HepG2 (cell line): Measurements from ENCODE around the gene MAPK1. TPM values are rescaled to one million over a fixed set of nuclear protein-coding genes. Genes with fewer than 3 reads are reported as not detected.

Experiments used
- CREM ChIP-seq, 2 experiments: sonication (generic) in 1 of 2; formaldehyde crosslinking in 1 of 2; IDR thresholded peaks; 2 replicates each; pipeline versions ENCODE4 v1.4.0 to v1.6.1; 2016 to 2020; ENCODE audit warnings: antibody characterized with exemption in 1 of 2, mild to moderate bottlenecking in 1 of 2, missing genetic modification reagents in 1 of 2
- HNF1A ChIP-seq, 2 experiments: sonication (generic) in 1 of 2; formaldehyde crosslinking in 1 of 2; IDR thresholded peaks; 2 replicates each; pipeline versions ENCODE4 v1.4.0 to v1.6.1; 2016 to 2020; ENCODE audit warnings: borderline replicate concordance in 1 of 2, low read depth in 1 of 2, mild to moderate bottlenecking in 1 of 2, missing genetic modification reagents in 1 of 2
- IRF2 ChIP-seq: IDR thresholded peaks from 2 replicates; pipeline ENCODE4 v1.6.1; 2018; ENCODE audit warnings: missing genetic modification reagents, missing compliant biosample characterization
- KDM6A ChIP-seq: IDR thresholded peaks from 2 replicates; pipeline ENCODE4 v1.6.1; 2016; ENCODE audit warnings: low read depth
- MEIS1 ChIP-seq: sonication (generic); formaldehyde crosslinking; IDR thresholded peaks from 2 replicates; pipeline ENCODE4 v1.9.0; 2021; ENCODE audit warnings: mild to moderate bottlenecking, missing genetic modification reagents, moderate library complexity, borderline replicate concordance
- SKI ChIP-seq: fragments of 450-650 bp; IDR thresholded peaks from one replicate; pipeline ENCODE4 v1.6.1; 2018; ENCODE audit warnings: mild to moderate bottlenecking; ENCODE audit not compliant: partially characterized antibody
- ZBTB3 ChIP-seq: sonication (generic); formaldehyde crosslinking; IDR thresholded peaks from 2 replicates; pipeline ENCODE4 v1.4.0; 2020; ENCODE audit warnings: low read depth, mild to moderate bottlenecking, moderate library complexity, missing genetic modification reagents, borderline replicate concordance
- ZBTB38 ChIP-seq: sonication (generic); formaldehyde crosslinking; IDR thresholded peaks from 2 replicates; pipeline ENCODE4 v1.5.1; 2020; ENCODE audit warnings: mild to moderate bottlenecking, missing genetic modification reagents
- ZNF350 ChIP-seq: sonication (generic); formaldehyde crosslinking; IDR thresholded peaks from 2 replicates; pipeline ENCODE4 v1.4.0; 2020; ENCODE audit warnings: mild to moderate bottlenecking, low read depth, missing genetic modification reagents, borderline replicate concordance
- ZNF512 ChIP-seq: sonication (generic); formaldehyde crosslinking; IDR thresholded peaks from 2 replicates; pipeline ENCODE4 v1.4.0; 2020; ENCODE audit warnings: mild to moderate bottlenecking, missing genetic modification reagents
- ZNF724P ChIP-seq: sonication (generic); formaldehyde crosslinking; IDR thresholded peaks from 2 replicates; pipeline ENCODE4 v1.8.0; 2022; ENCODE audit warnings: missing genetic modification reagents, borderline replicate concordance
- polyA plus RNA-seq, 8 experiments: library from polyadenylated mRNA; depleted of rRNA in 3 of 8; stranded (reverse) in 7 of 8; unstranded in 1 of 8; fragments of >200 nt; fragmentation: Illumina TruSeq in 4 of 8; extraction: Trizol in 4 of 8; gene quantifications; 2 replicates each; pipeline versions ENCODE4 v1.2.1 to v1.2.3, GENCODE V29; 2011 to 2016; ENCODE audit warnings: low read depth in 4 of 8, missing spikeins in 1 of 8, mixed read lengths in 1 of 8; ENCODE audit not compliant: insufficient read depth in 1 of 8
- total RNA-seq, 5 experiments: library from RNA; depleted of rRNA; stranded (reverse); fragments of >200 nt; fragmentation: Illumina TruSeq; extraction: Trizol; gene quantifications; 2 replicates each; pipeline ENCODE4 v1.2.3, GENCODE V29; 2016; ENCODE audit warnings: low read depth in 1 of 5
- TF ChIP-seq, protein P1 (sequence below): sonication (generic); formaldehyde crosslinking; IDR thresholded peaks from 2 replicates; pipeline ENCODE4 v1.9.0; 2021; ENCODE audit warnings: mild to moderate bottlenecking, missing genetic modification reagents
- TF ChIP-seq, protein P2 (sequence below): sonication (generic); formaldehyde crosslinking; IDR thresholded peaks from 2 replicates; pipeline ENCODE4 v1.5.1; 2020; ENCODE audit warnings: mild to moderate bottlenecking, missing genetic modification reagents, borderline replicate concordance

The MAPK1 gene
- total and polyA plus RNA-seq, 2 of the 13 experiments (the other 11 are each of a cell fraction or from before 2014, with no cell fraction given) = 107 to 114 TPM

DNA sequence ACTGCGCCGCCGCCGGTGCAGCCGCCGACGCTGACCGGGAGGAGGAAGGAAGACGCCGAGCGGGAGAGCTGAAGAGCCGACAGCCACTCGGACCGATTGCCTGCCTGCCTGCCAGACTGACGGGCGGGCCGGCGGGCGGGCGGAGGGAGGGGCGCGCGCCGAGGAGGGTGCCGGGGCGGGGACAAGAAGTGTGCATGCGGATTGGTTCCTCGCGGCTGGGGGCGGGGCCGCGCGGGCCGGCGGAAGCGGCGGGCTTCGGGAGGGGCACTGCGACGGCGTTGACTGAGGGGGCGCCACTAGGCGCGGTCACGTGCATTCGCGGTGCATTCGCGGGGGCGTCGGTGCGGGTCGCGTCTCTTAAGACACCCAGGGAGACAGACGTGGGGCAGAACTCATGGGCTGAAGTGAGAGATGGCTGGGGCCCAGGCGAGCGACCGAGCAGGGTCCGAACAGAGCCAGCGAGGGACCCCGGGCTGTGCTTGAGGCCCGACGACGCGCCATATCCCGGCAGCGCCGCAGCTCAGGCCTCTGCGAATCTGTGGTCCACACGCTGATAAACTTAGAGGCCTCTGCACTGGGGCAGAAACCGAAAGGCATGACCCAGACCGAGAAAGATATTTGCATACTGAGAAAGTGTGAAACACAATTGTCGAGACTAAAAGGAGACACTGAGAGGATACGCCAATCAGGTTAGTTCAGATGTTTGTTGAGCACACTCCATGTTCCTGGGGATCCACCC is at the start of gene MAPK1 (continued):
- TF ChIP-seq, protein P1, sequence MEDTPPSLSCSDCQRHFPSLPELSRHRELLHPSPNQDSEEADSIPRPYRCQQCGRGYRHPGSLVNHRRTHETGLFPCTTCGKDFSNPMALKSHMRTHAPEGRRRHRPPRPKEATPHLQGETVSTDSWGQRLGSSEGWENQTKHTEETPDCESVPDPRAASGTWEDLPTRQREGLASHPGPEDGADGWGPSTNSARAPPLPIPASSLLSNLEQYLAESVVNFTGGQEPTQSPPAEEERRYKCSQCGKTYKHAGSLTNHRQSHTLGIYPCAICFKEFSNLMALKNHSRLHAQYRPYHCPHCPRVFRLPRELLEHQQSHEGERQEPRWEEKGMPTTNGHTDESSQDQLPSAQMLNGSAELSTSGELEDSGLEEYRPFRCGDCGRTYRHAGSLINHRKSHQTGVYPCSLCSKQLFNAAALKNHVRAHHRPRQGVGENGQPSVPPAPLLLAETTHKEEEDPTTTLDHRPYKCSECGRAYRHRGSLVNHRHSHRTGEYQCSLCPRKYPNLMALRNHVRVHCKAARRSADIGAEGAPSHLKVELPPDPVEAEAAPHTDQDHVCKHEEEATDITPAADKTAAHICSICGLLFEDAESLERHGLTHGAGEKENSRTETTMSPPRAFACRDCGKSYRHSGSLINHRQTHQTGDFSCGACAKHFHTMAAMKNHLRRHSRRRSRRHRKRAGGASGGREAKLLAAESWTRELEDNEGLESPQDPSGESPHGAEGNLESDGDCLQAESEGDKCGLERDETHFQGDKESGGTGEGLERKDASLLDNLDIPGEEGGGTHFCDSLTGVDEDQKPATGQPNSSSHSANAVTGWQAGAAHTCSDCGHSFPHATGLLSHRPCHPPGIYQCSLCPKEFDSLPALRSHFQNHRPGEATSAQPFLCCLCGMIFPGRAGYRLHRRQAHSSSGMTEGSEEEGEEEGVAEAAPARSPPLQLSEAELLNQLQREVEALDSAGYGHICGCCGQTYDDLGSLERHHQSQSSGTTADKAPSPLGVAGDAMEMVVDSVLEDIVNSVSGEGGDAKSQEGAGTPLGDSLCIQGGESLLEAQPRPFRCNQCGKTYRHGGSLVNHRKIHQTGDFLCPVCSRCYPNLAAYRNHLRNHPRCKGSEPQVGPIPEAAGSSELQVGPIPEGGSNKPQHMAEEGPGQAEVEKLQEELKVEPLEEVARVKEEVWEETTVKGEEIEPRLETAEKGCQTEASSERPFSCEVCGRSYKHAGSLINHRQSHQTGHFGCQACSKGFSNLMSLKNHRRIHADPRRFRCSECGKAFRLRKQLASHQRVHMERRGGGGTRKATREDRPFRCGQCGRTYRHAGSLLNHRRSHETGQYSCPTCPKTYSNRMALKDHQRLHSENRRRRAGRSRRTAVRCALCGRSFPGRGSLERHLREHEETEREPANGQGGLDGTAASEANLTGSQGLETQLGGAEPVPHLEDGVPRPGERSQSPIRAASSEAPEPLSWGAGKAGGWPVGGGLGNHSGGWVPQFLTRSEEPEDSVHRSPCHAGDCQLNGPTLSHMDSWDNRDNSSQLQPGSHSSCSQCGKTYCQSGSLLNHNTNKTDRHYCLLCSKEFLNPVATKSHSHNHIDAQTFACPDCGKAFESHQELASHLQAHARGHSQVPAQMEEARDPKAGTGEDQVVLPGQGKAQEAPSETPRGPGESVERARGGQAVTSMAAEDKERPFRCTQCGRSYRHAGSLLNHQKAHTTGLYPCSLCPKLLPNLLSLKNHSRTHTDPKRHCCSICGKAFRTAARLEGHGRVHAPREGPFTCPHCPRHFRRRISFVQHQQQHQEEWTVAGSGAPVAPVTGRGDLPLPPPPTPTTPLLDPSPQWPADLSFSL (CRISPR knock-in tag) = no peak
- no peak for TF ChIP-seq KDM6A (CRISPR knock-in tag)
- TF ChIP-seq ZBTB38 = peak; percentile 81
- peak; percentile 6 for TF ChIP-seq SKI
- no peak for TF ChIP-seq ZBTB3 (CRISPR knock-in tag)
- TF ChIP-seq HNF1A (IDR thresholded peaks at IDR 0.05; ENCODE audit: low read depth) = no peak
- no peak; the same call in 1 of the 2 replicates for TF ChIP-seq HNF1A (CRISPR knock-in tag; IDR thresholded peaks at IDR 0.05; ENCODE audit: borderline replicate concordance)
- TF ChIP-seq, protein P2, sequence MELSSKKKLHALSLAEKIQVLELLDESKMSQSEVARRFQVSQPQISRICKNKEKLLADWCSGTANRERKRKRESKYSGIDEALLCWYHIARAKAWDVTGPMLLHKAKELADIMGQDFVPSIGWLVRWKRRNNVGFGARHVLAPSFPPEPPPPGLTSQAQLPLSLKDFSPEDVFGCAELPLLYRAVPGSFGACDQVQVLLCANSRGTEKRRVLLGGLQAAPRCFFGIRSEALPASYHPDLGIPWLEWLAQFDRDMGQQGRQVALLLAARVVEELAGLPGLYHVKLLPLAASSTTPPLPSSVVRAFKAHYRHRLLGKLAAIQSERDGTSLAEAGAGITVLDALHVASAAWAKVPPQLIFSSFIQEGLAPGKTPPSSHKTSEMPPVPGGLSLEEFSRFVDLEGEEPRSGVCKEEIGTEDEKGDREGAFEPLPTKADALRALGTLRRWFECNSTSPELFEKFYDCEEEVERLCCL = no peak
- no peak for TF ChIP-seq ZNF350 (CRISPR knock-in tag)
- 0 out of 2 replicates have a peak, but pooled peaks have one; percentile 28 for TF ChIP-seq MEIS1
- TF ChIP-seq ZNF512 (CRISPR knock-in tag) = no peak
- no peak for TF ChIP-seq ZNF724P
- TF ChIP-seq CREM (IDR thresholded peaks at IDR 0.05) = no peak
- no peak for TF ChIP-seq CREM (CRISPR knock-in tag; IDR thresholded peaks at IDR 0.05)
- peak; percentile 47; the same call in 1 of the 2 replicates for TF ChIP-seq IRF2 (CRISPR knock-in tag)
